HepG2 (cell line): ENCODE measurements around the gene PTPN18. TPM values are rescaled to one million over a fixed set of nuclear protein-coding genes. Genes with fewer than 3 reads are reported as not detected.

Experiments
- ATAC-seq: fragments of 200-7000 bp; cut with Tn5 transposase; 3 replicates; pipeline ENCODE4 v1.9.1; 2020; ENCODE audit warnings: mild to moderate bottlenecking, moderate library complexity
- BruUV-seq: library from RNA; stranded (reverse); fragments of 400-500 nt; replicated peaks from 2 replicates; lab custom pipeline; 2021; lab: Mats Ljungman, UMichigan
- CTCF ChIA-PET: fragments of 300-600 bp; formaldehyde crosslinking; extraction: SDS; loops from one replicate; lab custom pipeline; 2021; ENCODE audit warnings: low total read pairs, inconsistent platforms, low intra/inter-chr PET ratio; lab: Yijun Ruan, JAX
- POLR2A ChIA-PET: fragments of 350-600 bp; sonication (Branson Sonifier 250); formaldehyde crosslinking; loops from one replicate; lab custom pipeline; 2020; ENCODE audit warnings: antibody characterized with exemption, inconsistent platforms; lab: Yijun Ruan, JAX
- DNase-seq: peaks from one replicate; pipeline ENCODE4 v3.0.0-alpha.2; 2015; ENCODE audit warnings: low spot score
- FAIRE-seq: peaks from 3 replicates; lab custom pipeline; 2011; peaks lifted over from hg19 to GRCh38; lab: Jason Lieb, UNC
- H2AFZ ChIP-seq: one replicate; pipeline ENCODE4 v1.6.1; 2011; ENCODE audit warnings: low read length, inconsistent platforms
- H3K27ac ChIP-seq: fragments of 300-600 bp; 3 replicates; pipeline ENCODE4 v1.8.0; 2011; ENCODE audit warnings: mixed run types, mild to moderate bottlenecking, mixed read lengths, low read length, inconsistent platforms; ENCODE audit not compliant: insufficient read depth; ENCODE audit errors: extremely low read length
- H3K27me3 ChIP-seq, 2 experiments: fragments of 200-600 bp in 1 of 2; 2 replicates in 1 of 2; 3 replicates in 1 of 2; pipeline versions ENCODE4 v1.6.0 to v1.8.0; 2011; ENCODE audit warnings: low read length in 2 of 2, mild to moderate bottlenecking in 2 of 2, moderate library complexity in 2 of 2, inconsistent platforms in 1 of 2; ENCODE audit not compliant: insufficient read depth in 2 of 2, control insufficient read depth in 1 of 2
- H3K36me3 ChIP-seq, 2 experiments: fragments of 200-600 bp in 1 of 2; replicated peaks in 1 of 2; 2 replicates in 1 of 2; 3 replicates in 1 of 2; pipeline versions ENCODE4 v1.5.1 to v1.8.0; 2011; ENCODE audit warnings: low read length in 2 of 2, inconsistent platforms in 1 of 2; ENCODE audit not compliant: insufficient read depth in 2 of 2, control insufficient read depth in 1 of 2
- H3K4me1 ChIP-seq: 2 replicates; pipeline ENCODE4 v1.5.1; 2012; ENCODE audit warnings: low read length, inconsistent platforms; ENCODE audit not compliant: insufficient read depth
- H3K4me2 ChIP-seq: 2 replicates; pipeline ENCODE4 v1.6.0; 2011; ENCODE audit warnings: low read depth, low read length, inconsistent platforms
- H3K4me3 ChIP-seq, 3 experiments: fragments of 200-600 bp in 1 of 3; sonication (generic), shearing (Covaris generic) in 1 of 3; replicated peaks in 1 of 3; 2 replicates each; pipeline ENCODE4 v1.5.1; 2011 to 2016; ENCODE audit warnings: low read length in 3 of 3, inconsistent platforms in 2 of 3, low read depth in 2 of 3, mild to moderate bottlenecking in 2 of 3, control low read depth in 1 of 3, mixed read lengths in 1 of 3; ENCODE audit not compliant: insufficient read depth in 1 of 3
- H3K79me2 ChIP-seq: one replicate; pipeline ENCODE4 v1.6.1; 2011; ENCODE audit warnings: low read length, inconsistent platforms; ENCODE audit not compliant: insufficient read depth
- H3K9ac ChIP-seq: 2 replicates; pipeline ENCODE4 v1.6.0; 2011; ENCODE audit warnings: mild to moderate bottlenecking, low read depth, low read length, inconsistent platforms; ENCODE audit not compliant: insufficient read depth
- H3K9me3 ChIP-seq: 2 replicates; pipeline ENCODE4 v1.5.1; 2012; ENCODE audit warnings: mild to moderate bottlenecking, low read length
- H4K20me1 ChIP-seq: 2 replicates; pipeline ENCODE4 v1.6.0; 2011; ENCODE audit warnings: inconsistent platforms, mild to moderate bottlenecking, low read length, moderate library complexity; ENCODE audit not compliant: insufficient read depth
- ARNT ChIP-seq: fragments of 450-650 bp; IDR thresholded peaks from 2 replicates; pipeline ENCODE4 v1.6.1; 2017
- DPF2 ChIP-seq: sonication (generic); formaldehyde crosslinking; IDR thresholded peaks from 2 replicates; pipeline ENCODE4 v1.4.0; 2020; ENCODE audit warnings: mild to moderate bottlenecking, low read depth, missing genetic modification reagents, borderline replicate concordance
- GATAD1 ChIP-seq: IDR thresholded peaks from 2 replicates; pipeline ENCODE4 v1.6.1; 2016; ENCODE audit warnings: missing genetic modification reagents, missing compliant biosample characterization
- MEIS1 ChIP-seq: sonication (generic); formaldehyde crosslinking; IDR thresholded peaks from 2 replicates; pipeline ENCODE4 v1.9.0; 2021; ENCODE audit warnings: mild to moderate bottlenecking, missing genetic modification reagents, moderate library complexity, borderline replicate concordance
- PAF1 ChIP-seq: IDR thresholded peaks from 2 replicates; pipeline ENCODE4 v1.6.1; 2016; ENCODE audit warnings: missing genetic modification reagents, missing compliant biosample characterization
- PCBP1 ChIP-seq: fragments of 200-400 bp; formaldehyde crosslinking; IDR thresholded peaks from 2 replicates; pipeline ENCODE4 v1.6.1; 2017; ENCODE audit warnings: mild to moderate bottlenecking, low read depth, low read length, borderline replicate concordance
- PHF8 ChIP-seq: sonication (generic); formaldehyde crosslinking; IDR thresholded peaks from 2 replicates; pipeline ENCODE4 v1.5.0; 2020; ENCODE audit warnings: missing genetic modification reagents
- SIN3A ChIP-seq: IDR thresholded peaks from 2 replicates; pipeline ENCODE4 v1.6.1; 2011; ENCODE audit warnings: low read depth, mild to moderate bottlenecking, control low read depth, low read length, borderline replicate concordance
- ZNF136 ChIP-seq: sonication (generic); formaldehyde crosslinking; IDR thresholded peaks from 2 replicates; pipeline ENCODE4 v1.8.1; 2022; ENCODE audit warnings: low read depth, mild to moderate bottlenecking, moderate library complexity, missing genetic modification reagents
- ZNF235 ChIP-seq: sonication (generic); formaldehyde crosslinking; IDR thresholded peaks from 2 replicates; pipeline ENCODE4 v1.8.1; 2023; ENCODE audit warnings: mild to moderate bottlenecking, missing genetic modification reagents, borderline replicate concordance
- ZNF280B ChIP-seq: sonication (generic); formaldehyde crosslinking; IDR thresholded peaks from 2 replicates; pipeline ENCODE4 v1.5.0; 2020; ENCODE audit warnings: missing genetic modification reagents, mild to moderate bottlenecking, borderline replicate concordance
- ZNF34 ChIP-seq: sonication (generic); formaldehyde crosslinking; IDR thresholded peaks from 2 replicates; pipeline ENCODE4 v1.4.0; 2020; ENCODE audit warnings: mild to moderate bottlenecking, missing genetic modification reagents, borderline replicate concordance
- ZNF546 ChIP-seq: sonication (generic); formaldehyde crosslinking; conservative IDR thresholded peaks from 2 replicates; pipeline ENCODE4 v1.8.1; 2023; ENCODE audit warnings: mild to moderate bottlenecking, missing genetic modification reagents
- ZNF552 ChIP-seq: sonication (generic); formaldehyde crosslinking; IDR thresholded peaks from 2 replicates; pipeline ENCODE4 v1.9.0; 2022; ENCODE audit warnings: missing genetic modification reagents, mild to moderate bottlenecking, borderline replicate concordance
- ZNF709 ChIP-seq: sonication (generic); formaldehyde crosslinking; IDR thresholded peaks from 2 replicates; pipeline ENCODE4 v1.5.0; 2020; ENCODE audit warnings: mild to moderate bottlenecking, missing genetic modification reagents
- ZSCAN20 ChIP-seq: sonication (generic); formaldehyde crosslinking; IDR thresholded peaks from 2 replicates; pipeline ENCODE4 v1.4.0; 2020; ENCODE audit warnings: missing genetic modification reagents, mild to moderate bottlenecking, borderline replicate concordance
- WGBS: methylation state at CpG from one replicate; pipeline ENCODE4 v1.1.6; 2017; ENCODE audit warnings: low lambda C conversion rate; 5-methylcytosine and 5-hydroxymethylcytosine counted together
- in situ Hi-C: cut with HindIII; loops from 2 replicates; pipeline ENCODE4 v1.10.0; 2017; ENCODE audit warnings: low pct_unique_long_range_greater_than_20kb; ENCODE audit not compliant: extremely low pct_ligation_motif_present
- intact Hi-C: fragments of 100-400 bp; cut with micrococcal nuclease; formaldehyde crosslinking; loops from one replicate; pipeline ENCODE4 v1.10.0; 2022; ENCODE audit not compliant: unreplicated experiment
- polyA plus RNA-seq, 8 experiments: library from polyadenylated mRNA; depleted of rRNA in 3 of 8; stranded (reverse) in 7 of 8; unstranded in 1 of 8; fragments of >200 nt; fragmentation: Illumina TruSeq in 4 of 8; extraction: Trizol in 4 of 8; gene quantifications; 2 replicates each; pipeline versions ENCODE4 v1.2.1 to v1.2.3, GENCODE V29; 2011 to 2016; ENCODE audit warnings: low read depth in 4 of 8, missing spikeins in 1 of 8, mixed read lengths in 1 of 8; ENCODE audit not compliant: insufficient read depth in 1 of 8
- total RNA-seq, 5 experiments: library from RNA; depleted of rRNA; stranded (reverse); fragments of >200 nt; fragmentation: Illumina TruSeq; extraction: Trizol; gene quantifications; 2 replicates each; pipeline ENCODE4 v1.2.3, GENCODE V29; 2016; ENCODE audit warnings: low read depth in 1 of 5
- TF ChIP-seq, protein P1 (sequence below): sonication (generic); formaldehyde crosslinking; IDR thresholded peaks from 2 replicates; pipeline ENCODE4 v1.5.1; 2020; ENCODE audit warnings: missing genetic modification reagents, mild to moderate bottlenecking, borderline replicate concordance

PTPN18 gene
- total and polyA plus RNA-seq, 2 of the 13 experiments (the other 11 are each of a cell fraction or from before 2014, with no cell fraction given) = 14.8 to 39.6 TPM

GRCh38 chr2:130385709-130386108 is 29.9 kb downstream of the PTPN18 start:
- ChIA-PET CTCF (no interaction called here), POLR2A (no interaction called here)
- no peak for DNase-seq
- no peaks in the 10 kb centered on the region for H3K79me2 ChIP-seq
- FAIRE-seq = no peak
- no TSS peak for BruUV-seq
- no peak overlapping the region for H3K4me2 ChIP-seq
- H3K27me3 ChIP-seq = peaks cover 3 to 35% of the 10 kb centered on the region in 2 experiments; a peak in 4 of 5 replicates
- ATAC-seq = no peak
- no peak overlapping the region for H3K27ac ChIP-seq
- H3K4me3 ChIP-seq = no peak overlapping the region
- H4K20me1 ChIP-seq = no peaks in the 10 kb centered on the region
- H3K4me1 ChIP-seq = peaks cover 9% of the 10 kb centered on the region
- TF ChIP-seq MEIS1 (CRISPR knock-in tag) = no peak
- TF ChIP-seq ARNT = no peak
- no peak for TF ChIP-seq ZNF136
- TF ChIP-seq, protein P1, sequence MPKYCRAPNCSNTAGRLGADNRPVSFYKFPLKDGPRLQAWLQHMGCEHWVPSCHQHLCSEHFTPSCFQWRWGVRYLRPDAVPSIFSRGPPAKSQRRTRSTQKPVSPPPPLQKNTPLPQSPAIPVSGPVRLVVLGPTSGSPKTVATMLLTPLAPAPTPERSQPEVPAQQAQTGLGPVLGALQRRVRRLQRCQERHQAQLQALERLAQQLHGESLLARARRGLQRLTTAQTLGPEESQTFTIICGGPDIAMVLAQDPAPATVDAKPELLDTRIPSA (CRISPR knock-in tag) = no peak
- no peak for TF ChIP-seq ZNF552 (CRISPR knock-in tag)
- TF ChIP-seq GATAD1 (CRISPR knock-in tag) = no peak
- no peak for TF ChIP-seq PCBP1
- no peak for TF ChIP-seq ZNF709 (CRISPR knock-in tag)
- TF ChIP-seq PAF1 = no peak
- no peak for TF ChIP-seq DPF2 (CRISPR knock-in tag)
- no peak for TF ChIP-seq PHF8 (CRISPR knock-in tag)
- no peak for TF ChIP-seq ZNF280B (CRISPR knock-in tag)
- no peak for TF ChIP-seq ZNF546 (CRISPR knock-in tag)
- no peak for TF ChIP-seq ZNF235 (CRISPR knock-in tag)
- no peak for TF ChIP-seq ZNF34
- TF ChIP-seq SIN3A = no peak
- no peak for TF ChIP-seq ZSCAN20 (CRISPR knock-in tag)
- no peaks in the 10 kb centered on the region for H3K36me3 ChIP-seq
- no peak overlapping the region for H3K9ac ChIP-seq
- intact Hi-C loops = no loop called here
- no peak overlapping the region for H2AFZ ChIP-seq
- H3K9me3 ChIP-seq = no peaks in the 10 kb centered on the region
- in situ Hi-C loops = no loop called here
- 50% methylated on average over 2 of the region's 3 CpGs for WGBS
